Measurements from ENCODE around the gene NR2F1. TPM values are rescaled to one million over a fixed set of nuclear protein-coding genes. Genes with fewer than 3 reads are reported as not detected.
"Not testable (repeated sequence)": the region's sequence is repeated elsewhere in the genome, so short reads cannot be mapped to it uniquely, and the experiment has no call there.

NR2F1 gene
- not detected for total RNA-seq

DNA sequence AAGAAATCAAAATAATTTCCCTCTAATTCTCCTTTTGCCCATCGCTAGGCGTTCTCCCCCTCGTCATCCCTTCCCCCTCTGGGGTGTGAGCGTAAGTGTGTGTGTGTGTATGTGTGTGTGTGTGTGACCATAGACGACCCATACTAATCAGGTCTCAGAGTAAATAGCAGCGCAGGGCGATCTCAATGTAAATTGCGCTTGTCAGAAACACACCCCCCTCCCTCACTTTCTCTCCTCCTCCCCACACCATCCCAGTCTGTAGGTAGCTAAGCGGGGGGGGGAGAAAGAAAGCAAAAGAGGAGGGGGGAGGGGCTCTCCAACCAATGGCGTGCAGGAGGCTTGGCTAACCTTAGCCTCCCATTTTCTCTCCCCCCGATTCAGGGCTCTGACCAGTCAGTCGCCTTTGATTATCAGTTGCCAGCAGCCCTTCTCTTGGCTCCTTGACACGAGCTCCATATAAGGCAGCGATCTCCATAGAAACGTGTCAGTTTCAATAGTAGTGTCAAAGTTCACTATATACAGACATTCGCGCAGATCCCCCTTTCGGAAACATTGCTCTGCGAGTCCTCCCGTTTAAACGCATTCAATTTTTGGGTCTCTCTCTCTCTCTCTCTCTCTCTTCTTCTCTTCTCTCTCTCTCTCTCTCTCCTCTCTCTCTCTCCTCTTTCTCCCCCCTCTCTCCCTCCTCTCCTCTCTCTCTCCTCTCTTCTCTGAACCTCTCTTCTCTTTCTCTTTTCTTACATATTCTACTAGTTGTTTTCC lies at the start of gene NR2F1:
TSS of gene NR2F1 (plus strand) at position 546 of the 762 bp plus-strand sequence. CDS start 1,802 bp downstream, outside the sequence.
- H3K27me3 Mint-ChIP-seq: peaks cover 50% of the 10 kb centered on the region
- H3K27ac Mint-ChIP-seq: peak within 1 kb of the TSS; percentile 45
- CTCF ChIA-PET: interaction anchor here (1.3 to 1.7 kb wide), 3 partner anchors 11 to 219 kb away, joined by 3 to 7 read pairs (median 6); no protein-coding TSS in a partner anchor
- H3K36me3 Mint-ChIP-seq: peaks cover 8% of the 10 kb centered on the region
- no peaks in the 10 kb centered on the region for H3K9me3 Mint-ChIP-seq (ENCODE audit: low read depth)
- ATAC-seq (no peak), DNase-seq (no peak)
- H3K4me1 Mint-ChIP-seq: peaks cover 29% of the 10 kb centered on the region
- H3K4me3 Mint-ChIP-seq: no peak within 1 kb of the TSS

DNA sequence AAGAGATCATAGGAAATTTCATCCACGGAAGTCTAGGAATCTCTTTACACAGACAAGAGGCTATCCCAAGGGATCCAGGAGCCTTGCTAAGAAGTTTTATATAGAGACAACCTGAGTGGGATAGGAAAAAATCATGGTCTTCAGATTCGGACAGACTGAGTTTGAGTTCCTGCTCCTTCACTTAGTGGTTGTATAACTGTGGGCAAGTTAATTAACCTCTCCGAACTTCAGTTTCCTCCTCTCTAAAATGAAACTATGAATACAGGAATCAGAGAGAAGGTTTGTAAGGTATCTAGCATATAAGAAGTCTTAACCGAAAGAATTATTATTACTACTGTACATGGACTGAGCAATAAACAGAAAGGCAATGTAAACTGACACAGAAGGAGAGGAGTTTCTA lies 37.1 kb upstream of the NR2F1 start:
- DNase-seq (no peak), ATAC-seq (no peak)
- Mint-ChIP-seq H3K36me3 (no peaks in the 10 kb centered on the region), H3K27me3 (peaks cover 9% of the 10 kb centered on the region), H3K4me3 (no peak overlapping the region), H3K9me3 (ENCODE audit: low read depth) (no peaks in the 10 kb centered on the region), H3K4me1 (no peaks in the 10 kb centered on the region), H3K27ac (no peak overlapping the region)
- CTCF ChIA-PET: no interaction called here

DNA sequence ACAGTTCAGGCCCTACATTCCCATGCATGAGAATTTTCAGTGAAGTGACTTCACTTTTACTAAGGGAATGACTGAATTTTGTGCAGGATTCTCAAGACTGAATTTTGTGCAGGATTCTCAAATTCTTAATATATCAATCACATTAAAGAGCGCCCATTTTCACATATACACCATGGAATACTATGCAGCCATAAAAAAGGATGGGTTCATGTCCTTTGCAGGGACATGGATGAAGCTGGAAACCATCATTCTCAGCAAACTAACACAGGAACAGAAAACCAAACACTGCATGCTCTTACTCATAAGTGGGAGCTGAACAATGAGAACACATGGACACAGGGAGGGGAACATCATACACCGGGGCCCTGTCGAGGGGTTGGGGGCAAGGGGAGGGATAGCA lies 33.4 kb upstream of the NR2F1 start:
- H3K36me3 Mint-ChIP-seq; H3K4me1 Mint-ChIP-seq; H3K9me3 Mint-ChIP-seq (ENCODE audit: low read depth); H3K4me3 Mint-ChIP-seq; CTCF ChIA-PET; H3K27ac Mint-ChIP-seq; ATAC-seq; DNase-seq: not testable (repeated sequence)
- peaks cover 11% of the 10 kb centered on the region for H3K27me3 Mint-ChIP-seq

DNA sequence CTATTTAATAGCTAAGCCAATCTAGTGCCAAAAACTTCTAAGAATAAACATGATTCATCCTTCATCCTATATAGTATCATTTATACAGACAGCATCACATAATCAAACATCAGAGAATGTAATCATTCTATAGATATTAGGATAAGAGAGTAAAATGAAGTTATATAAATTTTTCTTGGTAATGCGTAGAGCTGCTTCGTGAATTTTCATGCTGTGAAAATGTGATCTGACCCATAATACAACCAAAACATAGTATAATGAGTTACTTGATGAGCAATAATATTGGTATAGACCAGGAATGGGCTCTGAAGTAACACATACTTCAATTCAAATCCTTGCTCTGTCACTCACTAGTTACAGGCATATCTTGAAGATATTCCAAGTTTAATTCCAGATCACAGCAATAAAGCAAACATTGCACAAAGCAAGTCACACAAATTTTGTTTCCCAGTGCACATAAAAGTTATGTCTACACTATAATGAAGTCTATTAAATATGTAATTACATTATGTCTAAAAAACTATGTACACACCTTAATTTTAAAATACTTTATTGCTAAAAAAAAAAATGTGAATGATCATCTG lies 25.9 kb upstream of the NR2F1 start:
- CTCF ChIA-PET: no interaction called here
- no peak for DNase-seq
- H3K36me3 Mint-ChIP-seq: no peaks in the 10 kb centered on the region
- H3K4me1 Mint-ChIP-seq: no peaks in the 10 kb centered on the region
- H3K27me3 Mint-ChIP-seq: peaks cover 16% of the 10 kb centered on the region
- no peak for ATAC-seq
- no peak overlapping the region for H3K4me3 Mint-ChIP-seq
- no peak overlapping the region for H3K27ac Mint-ChIP-seq
- no peaks in the 10 kb centered on the region for H3K9me3 Mint-ChIP-seq (ENCODE audit: low read depth)

DNA sequence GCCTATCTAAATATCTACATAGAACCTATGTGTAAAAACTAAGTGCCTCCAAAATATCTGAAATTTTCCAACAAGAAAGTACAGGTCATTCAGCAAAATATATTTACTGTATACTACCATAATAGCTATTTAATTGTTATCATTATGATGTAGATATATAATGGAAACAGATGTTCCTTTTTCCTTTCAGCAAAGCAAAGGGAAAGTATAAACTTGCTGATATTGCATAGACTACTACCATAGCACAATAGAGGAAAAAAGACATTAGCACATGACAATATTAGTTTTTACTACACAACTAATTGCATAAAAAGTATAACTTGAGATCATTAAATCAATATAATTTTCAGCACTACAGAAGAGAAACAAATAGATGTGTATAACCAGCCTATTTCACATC lies 16.9 kb upstream of the NR2F1 start:
- H3K27ac Mint-ChIP-seq: no peak overlapping the region
- H3K27me3 Mint-ChIP-seq: peaks cover 43% of the 10 kb centered on the region
- no peak for ATAC-seq
- H3K4me3 Mint-ChIP-seq: no peak overlapping the region
- CTCF ChIA-PET: no interaction called here
- DNase-seq: no peak
- peaks cover 2% of the 10 kb centered on the region for H3K4me1 Mint-ChIP-seq
- no peaks in the 10 kb centered on the region for H3K36me3 Mint-ChIP-seq
- no peaks in the 10 kb centered on the region for H3K9me3 Mint-ChIP-seq (ENCODE audit: low read depth)

DNA sequence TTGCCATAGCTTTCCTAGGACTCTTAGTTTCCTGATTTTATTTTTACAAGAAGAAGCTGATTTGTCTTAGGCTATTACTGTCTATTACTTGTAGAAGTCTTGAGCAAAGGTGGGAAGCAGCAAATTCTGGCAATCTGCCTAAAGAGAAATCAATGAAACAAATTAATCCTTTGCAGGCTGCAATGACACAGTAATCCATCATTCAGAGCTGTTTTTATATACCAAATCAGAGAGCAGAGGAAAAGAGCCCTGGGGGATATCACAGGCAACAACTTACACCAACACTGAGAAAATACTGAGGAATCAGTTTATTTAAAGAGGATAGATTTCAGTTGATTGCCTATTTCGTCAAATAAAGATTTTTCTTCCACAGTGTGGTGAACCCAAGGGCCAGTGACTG lies 15.6 kb upstream of the NR2F1 start:
- ATAC-seq (no peak), DNase-seq (no peak)
- Mint-ChIP-seq H3K36me3 (peaks cover 1% of the 10 kb centered on the region), H3K27me3 (peaks cover 57% of the 10 kb centered on the region), H3K4me1 (peaks cover 8% of the 10 kb centered on the region), H3K4me3 (no peak overlapping the region), H3K9me3 (ENCODE audit: low read depth) (no peaks in the 10 kb centered on the region), H3K27ac (no peak overlapping the region)
- CTCF ChIA-PET: no interaction called here

DNA sequence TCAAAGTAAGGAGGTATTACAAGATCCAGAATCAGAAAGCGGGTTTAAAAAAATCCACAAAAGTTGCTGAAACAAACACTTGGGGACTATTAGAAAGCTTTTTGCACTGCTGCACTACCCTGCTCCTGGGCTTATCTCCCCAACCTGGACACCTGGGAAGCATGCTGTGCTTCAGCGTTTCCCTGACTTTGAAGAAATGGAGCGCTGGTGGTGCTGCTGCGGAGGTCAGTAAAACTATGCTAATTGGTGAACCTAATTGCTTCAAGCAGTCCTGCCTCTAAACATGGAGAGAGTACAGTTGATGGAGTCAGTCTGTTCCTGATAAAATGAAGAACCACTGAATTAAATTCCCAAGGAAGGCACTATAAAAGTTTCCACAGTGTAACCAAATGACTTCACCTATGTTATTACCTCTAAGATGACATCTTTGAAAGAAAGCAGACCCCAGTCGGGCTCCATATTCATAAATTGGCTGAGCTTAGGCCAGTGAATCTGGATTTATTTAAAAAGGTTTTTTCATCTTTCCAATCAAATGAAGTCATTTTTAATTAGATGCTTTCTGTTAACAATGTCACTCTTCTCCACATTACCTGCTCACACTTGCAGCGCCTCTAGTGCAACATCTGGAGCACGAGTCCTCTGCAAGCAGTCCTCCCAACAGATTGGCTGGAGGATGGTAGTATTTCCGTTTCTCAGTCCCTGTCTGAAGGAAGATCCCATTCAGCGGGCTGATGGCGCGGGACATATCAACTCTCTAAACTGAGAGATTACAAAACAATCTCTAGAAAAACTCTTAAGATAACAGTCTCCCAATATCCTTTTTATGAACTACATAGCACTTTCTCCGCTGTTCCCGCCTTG lies 13.5 kb upstream of the NR2F1 start:
- H3K9me3 Mint-ChIP-seq (ENCODE audit: low read depth): no peaks in the 10 kb centered on the region
- ATAC-seq (no peak), DNase-seq (no peak)
- CTCF ChIA-PET: no interaction called here
- H3K4me1 Mint-ChIP-seq: peaks cover 9% of the 10 kb centered on the region
- H3K27me3 Mint-ChIP-seq: peaks cover 73% of the 10 kb centered on the region
- peaks cover 1% of the 10 kb centered on the region for H3K36me3 Mint-ChIP-seq
- no peak overlapping the region for H3K4me3 Mint-ChIP-seq
- H3K27ac Mint-ChIP-seq: no peak overlapping the region

DNA sequence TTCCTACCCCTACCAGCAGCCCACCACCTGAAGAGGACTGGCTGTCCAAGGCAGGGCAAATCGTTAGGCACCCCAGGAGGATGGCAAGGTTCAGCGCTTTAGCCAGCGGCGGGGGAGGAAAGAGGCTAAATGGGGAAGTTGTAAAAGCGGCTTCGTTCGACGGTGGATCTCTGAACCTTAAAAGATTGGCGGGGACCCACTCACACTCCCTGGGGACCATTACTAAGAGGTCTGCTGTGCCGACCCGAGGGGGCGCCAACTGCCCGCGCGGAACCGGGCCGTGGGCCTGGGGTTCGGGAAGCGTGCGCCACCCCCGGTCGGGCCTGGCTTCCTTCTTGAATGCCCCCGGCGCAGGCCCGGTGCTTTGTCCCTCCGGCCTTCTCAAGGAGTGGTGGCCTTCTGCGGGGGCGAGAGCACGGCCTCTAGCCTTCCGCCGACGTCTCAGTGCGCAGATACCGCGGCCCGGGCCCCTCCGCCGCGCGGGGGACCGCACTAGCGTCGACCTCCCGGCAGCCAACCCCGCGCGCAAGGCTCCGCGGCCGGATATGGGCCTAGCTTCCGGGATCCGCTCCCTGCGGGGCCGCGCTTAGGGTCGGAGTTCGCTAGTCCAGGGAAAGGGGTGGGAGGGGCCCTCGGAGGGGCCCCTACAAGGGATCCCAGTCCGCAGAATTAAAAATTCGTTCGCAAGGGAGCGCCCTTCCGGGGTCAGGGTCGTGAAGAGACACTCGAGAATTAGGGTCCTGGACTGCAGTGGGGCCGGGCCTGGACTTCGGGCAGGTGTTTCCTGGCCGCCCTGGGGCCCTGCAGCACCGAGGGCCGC lies 12.5 kb upstream of the NR2F1 start:
- H3K36me3 Mint-ChIP-seq: peaks cover 1% of the 10 kb centered on the region
- no peak for ATAC-seq
- H3K4me3 Mint-ChIP-seq: no peak overlapping the region
- CTCF ChIA-PET: interaction anchor here (1.2 kb wide), 1 partner anchor 37 kb away, joined by 3 read pairs; no protein-coding TSS in a partner anchor
- peaks cover 83% of the 10 kb centered on the region for H3K27me3 Mint-ChIP-seq
- peaks cover 9% of the 10 kb centered on the region for H3K4me1 Mint-ChIP-seq
- H3K9me3 Mint-ChIP-seq (ENCODE audit: low read depth): no peaks in the 10 kb centered on the region
- DNase-seq: no peak
- H3K27ac Mint-ChIP-seq: no peak overlapping the region

DNA sequence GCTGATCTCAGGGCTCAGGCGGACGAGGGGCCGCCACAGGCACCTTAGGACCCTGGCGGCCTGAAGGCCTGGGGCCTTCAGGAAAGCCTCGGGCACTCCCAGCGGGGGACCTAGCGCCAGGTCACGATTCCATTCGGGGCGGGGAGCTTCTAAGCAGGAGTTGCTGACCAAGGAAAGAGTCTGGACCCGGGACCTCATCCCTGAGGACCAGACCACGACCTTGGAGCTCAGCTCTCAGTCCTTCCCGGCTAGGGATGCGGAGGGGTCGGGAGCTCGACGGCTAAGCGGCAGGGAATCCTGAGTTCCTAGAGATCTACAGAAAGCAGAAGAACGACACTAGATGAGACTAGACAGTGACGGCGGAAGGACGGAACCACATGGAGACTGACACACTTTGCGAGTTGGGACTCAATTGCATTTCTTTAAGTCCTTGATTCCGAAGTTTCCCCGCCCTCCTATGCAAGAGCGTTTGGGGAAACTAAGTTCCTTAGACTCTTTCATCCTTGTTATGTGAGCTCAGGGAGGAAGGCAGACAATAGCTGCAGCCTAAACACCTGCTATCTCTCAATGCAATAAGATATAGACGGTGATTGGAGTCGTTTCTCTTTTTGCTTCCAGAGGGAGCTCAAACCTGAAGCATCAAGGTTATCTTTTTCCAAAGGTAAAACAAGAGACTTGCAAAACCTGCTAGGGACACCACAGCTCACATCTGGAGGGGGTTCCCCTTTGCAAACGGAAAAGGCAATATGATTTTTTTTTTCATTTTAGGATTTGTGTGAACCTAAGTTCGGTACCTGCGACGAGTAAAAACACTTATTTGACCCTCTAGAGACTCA lies 11.7 kb upstream of the NR2F1 start:
- no peak overlapping the region for H3K4me3 Mint-ChIP-seq

DNA sequence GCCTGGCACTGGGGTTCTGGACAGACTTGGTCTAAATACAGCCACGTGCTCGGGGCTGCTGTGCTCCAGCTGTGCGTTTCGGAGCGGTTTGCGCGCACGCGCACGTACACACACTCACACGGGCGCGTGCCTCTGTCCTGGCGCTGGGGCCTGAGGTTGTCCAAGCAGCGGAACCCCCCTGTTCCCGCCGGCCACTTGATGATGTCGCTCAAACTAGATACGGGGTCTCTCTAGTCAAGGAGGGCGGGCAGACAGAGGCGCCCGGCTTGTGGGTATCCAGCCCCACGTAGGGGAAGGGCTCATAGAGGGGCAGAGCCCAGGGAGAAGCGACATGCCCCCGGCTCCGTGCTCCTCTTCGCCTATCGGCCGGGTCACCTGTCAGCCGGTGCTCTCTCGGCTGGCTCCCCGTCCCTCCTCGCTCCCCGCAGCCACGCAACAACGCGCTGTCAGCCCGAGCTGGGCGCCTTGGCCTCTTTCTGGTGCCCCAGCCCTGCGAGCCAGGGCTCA lies 10.9 kb upstream of the NR2F1 start:
- no peak for ATAC-seq
- Mint-ChIP-seq H3K4me3 (no peak overlapping the region), H3K27me3 (peaks cover 92% of the 10 kb centered on the region), H3K36me3 (peaks cover 1% of the 10 kb centered on the region), H3K27ac (peak overlapping the region; percentile 45), H3K9me3 (ENCODE audit: low read depth) (no peaks in the 10 kb centered on the region), H3K4me1 (peaks cover 9% of the 10 kb centered on the region)
- CTCF ChIA-PET: interaction anchor here (0.6 to 1.1 kb wide), 4 partner anchors 11 to 1667 kb away, joined by 3 to 6 read pairs (median 4); partner anchors contain the start of gene NR2F1
- DNase-seq: no peak

More for the DNA sequence above, 11.7 kb upstream of the NR2F1 start:
- peaks cover 9% of the 10 kb centered on the region for H3K4me1 Mint-ChIP-seq
- H3K27ac Mint-ChIP-seq: peak overlapping the region; percentile 44
- DNase-seq (no peak), ATAC-seq (no peak)
- peaks cover 1% of the 10 kb centered on the region for H3K36me3 Mint-ChIP-seq
- H3K9me3 Mint-ChIP-seq (ENCODE audit: low read depth): no peaks in the 10 kb centered on the region
- H3K27me3 Mint-ChIP-seq: peaks cover 87% of the 10 kb centered on the region
- CTCF ChIA-PET: interaction anchor here (0.6 to 1.2 kb wide), 4 partner anchors 12 to 1668 kb away, joined by 3 to 6 read pairs (median 3); partner anchors contain the start of gene NR2F1

DNA sequence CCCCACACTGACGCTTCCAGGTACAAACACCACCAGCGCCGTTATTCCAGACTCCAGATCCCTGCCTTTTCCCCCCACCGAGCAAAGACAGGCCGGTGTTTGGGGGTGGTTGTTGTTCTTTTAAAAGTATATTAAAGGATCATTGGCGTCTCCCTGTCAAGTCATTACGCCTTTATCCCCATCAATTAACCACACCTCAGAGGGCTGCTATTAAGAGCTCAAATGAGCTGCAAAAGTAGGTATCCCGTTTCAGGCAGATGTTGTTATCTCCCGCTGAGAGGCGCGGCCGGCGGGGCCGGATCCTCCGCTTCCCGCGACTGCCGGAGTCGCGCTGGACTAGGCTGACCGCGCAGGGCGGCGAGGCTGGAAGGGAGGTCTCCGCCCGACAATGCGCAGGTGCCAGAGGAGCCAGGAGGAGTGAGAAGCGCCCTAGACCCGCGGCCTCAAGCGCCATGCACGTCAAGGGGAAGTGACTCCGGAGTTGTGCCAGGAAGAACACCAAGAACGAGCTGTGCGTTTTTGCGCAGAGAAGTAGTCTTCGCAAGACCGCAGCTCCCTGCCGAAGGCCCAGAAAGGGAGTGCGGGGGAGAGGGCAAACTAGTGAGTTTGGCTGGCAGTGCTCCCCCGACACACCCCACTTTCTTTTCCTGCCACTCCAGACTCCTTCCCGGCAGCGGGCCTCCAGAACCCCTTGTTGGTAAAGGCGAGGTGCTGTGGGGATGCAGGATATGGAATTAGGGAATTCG lies 10.2 kb upstream of the NR2F1 start:
- Mint-ChIP-seq H3K36me3 (peaks cover 1% of the 10 kb centered on the region), H3K27ac (peak overlapping the region; percentile 45)

More for the DNA sequence above, 10.2 kb upstream of the NR2F1 start:
- ATAC-seq (no peak), DNase-seq (no peak)
- peaks cover 9% of the 10 kb centered on the region for H3K4me1 Mint-ChIP-seq
- H3K4me3 Mint-ChIP-seq: no peak overlapping the region
- H3K9me3 Mint-ChIP-seq (ENCODE audit: low read depth): no peaks in the 10 kb centered on the region
- peaks cover 92% of the 10 kb centered on the region for H3K27me3 Mint-ChIP-seq
- CTCF ChIA-PET: interaction anchor here (1.1 kb wide), 1 partner anchor 49 kb away, joined by 4 read pairs; no protein-coding TSS in a partner anchor
